Islet of Langerhans (tissue), 1 donor: ENCODE measurements around the gene KRTAP4-9.
"Not testable (repeated sequence)": the region's sequence is repeated elsewhere in the genome, so short reads cannot be mapped to it uniquely, and the experiment has no call there.

Source experiments
- FAIRE-seq: peaks from one replicate; lab custom pipeline; 2011; peaks lifted over from hg19 to GRCh38; lab: Jason Lieb, UNC

KRTAP4-9 gene

DNA sequence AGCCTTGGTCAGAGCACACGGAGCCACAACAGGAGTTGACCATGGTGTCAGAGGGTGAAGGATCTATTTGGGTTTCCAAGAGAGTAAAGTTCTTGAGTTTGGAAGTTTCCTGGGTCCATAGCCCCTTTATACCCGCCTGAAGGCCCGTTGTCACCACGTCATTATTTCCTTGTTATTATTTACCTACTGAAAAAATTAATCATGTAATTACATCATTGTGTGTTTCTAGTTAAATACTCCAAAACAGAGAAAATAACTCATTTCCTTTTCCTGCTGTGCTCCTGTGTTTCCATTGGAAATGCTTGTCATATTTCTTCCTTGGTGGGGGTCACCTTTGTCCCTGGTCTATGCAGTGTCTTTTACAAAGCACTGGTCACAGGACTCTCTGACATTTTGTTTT lies 7.1 kb upstream of the KRTAP4-9 start, which contains the start of gene KRTAP4-8:
KRTAP4-8 (minus strand) TSS at position 101 of the 400 bp plus-strand sequence; CDS start at position 43, 58 bp downstream.
- no peak for FAIRE-seq

DNA sequence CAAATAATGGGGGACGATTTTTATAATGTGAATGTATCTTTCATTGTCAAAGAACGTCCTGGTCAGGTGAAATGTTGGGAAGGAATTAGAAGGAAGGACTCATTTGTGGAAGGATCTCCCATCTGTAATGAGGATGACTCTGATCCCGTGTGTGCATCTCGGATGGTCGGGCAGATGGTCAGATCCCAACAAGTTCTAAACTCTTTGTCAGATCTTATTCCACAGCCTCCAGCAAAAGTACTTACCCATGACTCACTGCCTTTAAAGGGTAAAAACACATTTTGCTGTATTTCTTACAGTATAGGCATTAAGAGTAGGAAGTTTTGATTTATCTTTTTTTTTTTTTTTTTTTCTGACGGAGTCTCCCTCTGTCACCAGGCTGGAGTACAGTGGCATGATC lies 6.7 kb upstream of the KRTAP4-9 start:
- FAIRE-seq = no peak

DNA sequence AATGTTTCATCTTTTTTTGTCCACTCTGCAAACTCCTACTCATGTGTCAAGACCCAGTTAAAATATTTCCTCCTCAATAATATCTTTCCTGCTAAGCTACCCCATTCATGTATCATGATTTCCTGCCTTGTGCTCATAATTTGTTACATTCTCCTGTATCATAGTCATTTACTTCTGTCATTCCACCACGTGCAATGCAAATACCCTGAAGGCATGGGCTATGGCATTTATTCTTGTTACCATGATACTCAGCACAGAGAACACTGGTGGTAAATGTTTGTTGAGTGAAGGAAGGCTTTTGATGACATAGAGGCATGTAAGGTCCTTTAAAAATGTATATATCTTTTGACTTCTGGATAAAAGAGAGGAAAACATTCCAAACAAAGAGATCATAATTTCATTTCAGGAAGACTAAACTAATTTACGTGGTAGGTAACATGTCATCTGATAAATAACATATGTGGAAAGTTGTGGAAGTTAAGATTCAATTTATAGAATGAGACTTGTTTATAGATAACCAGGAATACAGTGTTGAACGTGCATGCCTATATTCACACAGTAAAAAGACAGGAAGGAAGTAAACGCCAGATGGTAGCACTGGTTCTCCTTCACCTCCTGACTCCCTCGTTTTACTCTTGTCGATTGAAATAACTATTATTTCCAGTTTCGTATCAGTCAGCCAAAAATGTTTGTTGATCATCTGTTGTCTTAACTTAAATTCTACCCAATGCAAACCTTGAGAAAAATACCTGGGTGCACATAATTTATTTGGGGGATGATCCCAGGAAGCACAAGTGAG lies 5.3 kb upstream of the KRTAP4-9 start:
- FAIRE-seq = not testable (repeated sequence)

DNA sequence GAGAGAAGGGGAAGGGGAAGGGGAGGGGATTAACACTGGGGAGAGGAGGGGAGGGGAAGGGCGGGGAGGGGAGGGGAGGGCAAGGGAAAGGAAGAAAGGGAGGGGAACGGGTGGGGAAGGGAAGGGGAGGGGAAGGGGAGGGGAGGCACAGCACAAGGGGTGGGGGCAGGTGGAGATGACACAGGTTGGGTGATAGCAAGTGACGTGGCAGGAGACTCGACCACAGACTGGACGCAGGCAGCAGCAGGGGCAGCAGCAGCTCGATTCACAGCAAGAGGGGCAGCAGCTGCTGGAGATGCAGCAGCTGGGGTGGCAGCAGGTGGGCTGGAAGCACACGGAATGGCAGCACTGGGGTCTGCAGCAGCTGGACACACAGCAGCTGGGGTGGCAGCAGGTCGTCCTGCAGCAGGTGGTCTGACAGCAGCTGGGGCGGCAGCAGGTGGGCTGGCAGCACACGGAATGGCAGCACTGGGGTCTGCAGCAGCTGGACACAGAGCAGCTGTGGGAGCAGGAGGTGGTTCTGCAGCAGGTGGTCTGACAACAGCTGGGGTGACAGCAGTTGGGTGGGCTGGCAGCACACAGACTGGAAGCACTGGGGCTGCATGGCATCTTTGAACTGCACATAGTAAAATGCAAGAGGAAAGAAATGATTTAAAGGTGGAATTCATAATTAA lies 3.5 kb upstream of the KRTAP4-9 start, which contains the start of gene KRTAP4-16:
KRTAP4-16 (minus strand) TSS at position 624 of the 674 bp plus-strand sequence; CDS start at position 624, 0 bp downstream.
- FAIRE-seq = no peak

DNA sequence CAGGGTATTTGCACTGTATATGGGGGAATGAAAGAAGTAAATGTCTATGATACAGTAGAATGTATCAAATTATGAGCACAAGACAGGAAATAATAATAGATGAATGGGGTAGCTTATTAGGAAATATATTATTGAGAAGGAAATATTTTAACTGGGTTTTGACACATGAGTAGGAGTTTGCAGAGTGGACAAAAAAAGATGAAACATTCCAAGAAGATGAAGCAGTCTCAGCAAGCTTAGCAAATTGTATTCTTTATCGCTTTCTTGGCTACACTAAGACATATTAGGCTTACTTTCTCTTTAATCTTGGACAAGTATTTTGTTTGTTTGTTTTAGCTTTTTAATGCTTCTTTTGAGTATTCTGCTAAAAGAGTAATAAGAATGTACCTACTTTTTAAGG lies 1.3 kb upstream of the KRTAP4-9 start:
- FAIRE-seq = no peak

DNA sequence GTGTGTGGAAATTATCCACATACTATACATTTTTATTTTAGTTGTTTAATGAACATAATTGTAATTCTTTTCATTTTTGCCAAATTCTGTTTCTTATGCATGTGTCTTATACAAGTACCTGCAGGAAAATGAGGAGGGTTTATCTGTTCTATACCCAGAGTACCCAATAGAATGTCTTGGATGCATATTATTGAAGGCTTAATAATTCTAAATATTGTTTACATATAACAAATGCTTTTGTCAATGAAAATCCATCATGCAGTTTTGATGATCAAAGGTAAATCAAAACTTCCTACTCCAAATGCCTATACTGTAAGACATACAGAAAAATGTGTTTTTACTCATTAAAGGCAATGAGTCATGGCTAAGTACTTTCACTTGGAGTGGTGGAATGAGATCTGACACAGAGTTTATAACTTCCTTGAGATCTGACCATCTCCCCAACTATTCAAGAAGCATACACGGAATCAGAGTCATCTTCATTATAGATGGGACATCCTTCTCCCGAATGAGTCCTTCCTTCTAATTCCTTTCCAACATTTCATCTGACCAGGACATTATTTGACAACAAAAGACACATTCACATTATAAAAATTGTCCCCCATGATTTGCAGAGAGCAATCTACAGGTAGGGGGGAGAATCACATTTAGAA lies 677 bp upstream of the KRTAP4-9 start:
- FAIRE-seq = not testable (repeated sequence)

DNA sequence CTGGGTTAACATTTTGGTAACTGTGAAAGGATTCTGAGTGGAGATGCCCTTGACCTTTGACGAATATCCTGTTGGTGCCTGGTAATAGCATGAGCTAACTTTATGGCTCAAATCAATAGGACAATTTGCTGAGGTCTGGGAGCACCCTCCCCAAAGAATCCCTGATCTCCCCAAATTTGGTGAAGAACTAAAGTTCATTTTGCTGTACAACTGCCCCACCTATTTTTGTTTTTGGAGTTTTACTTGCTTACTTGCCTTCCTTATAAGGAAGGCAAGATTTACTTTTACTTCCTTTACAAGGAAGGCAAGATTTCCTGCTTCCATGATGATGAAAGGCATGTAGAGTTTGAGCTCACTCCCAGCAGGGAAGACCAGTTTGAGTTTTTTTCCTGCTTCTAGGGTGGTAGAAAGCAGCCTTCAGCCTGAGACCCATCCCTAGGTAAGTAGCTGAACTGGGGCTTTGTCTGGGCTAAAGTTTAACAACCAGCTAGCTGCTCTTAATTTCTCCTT lies 2.8 kb downstream of the KRTAP4-9 start:
- FAIRE-seq = no peak

DNA sequence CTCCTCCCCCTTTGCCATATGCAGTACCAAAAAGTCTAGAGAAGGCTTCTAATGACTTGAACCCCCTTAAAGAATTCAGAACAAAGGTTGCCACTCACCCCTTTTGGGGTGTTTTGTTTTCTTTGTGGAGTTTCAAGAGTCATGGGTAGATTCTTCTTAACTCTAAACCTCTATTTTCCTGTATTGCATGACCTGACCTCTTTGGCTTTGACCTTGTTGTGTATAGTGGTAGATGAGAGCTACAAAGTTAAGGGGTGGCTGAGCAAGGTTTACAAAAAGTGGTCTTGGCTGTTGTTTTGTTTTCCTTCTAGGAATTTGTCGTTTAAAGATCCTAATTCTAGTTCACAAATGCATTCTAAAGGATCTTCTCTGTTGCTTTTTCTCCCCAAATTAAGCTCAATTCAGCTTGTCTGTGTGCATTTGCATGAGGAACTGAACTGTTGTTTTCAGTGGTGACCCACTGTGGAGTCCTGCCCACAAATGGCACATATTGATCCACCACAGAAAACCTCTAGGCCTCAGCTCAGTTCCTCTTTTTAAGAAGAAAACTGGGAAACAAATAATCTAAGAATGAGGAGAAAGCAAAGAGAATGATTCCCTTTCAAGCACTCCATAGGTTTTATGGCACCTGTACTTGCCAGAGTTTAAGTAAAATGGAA lies 3.7 kb downstream of the KRTAP4-9 start:
- FAIRE-seq = not testable (repeated sequence)

DNA sequence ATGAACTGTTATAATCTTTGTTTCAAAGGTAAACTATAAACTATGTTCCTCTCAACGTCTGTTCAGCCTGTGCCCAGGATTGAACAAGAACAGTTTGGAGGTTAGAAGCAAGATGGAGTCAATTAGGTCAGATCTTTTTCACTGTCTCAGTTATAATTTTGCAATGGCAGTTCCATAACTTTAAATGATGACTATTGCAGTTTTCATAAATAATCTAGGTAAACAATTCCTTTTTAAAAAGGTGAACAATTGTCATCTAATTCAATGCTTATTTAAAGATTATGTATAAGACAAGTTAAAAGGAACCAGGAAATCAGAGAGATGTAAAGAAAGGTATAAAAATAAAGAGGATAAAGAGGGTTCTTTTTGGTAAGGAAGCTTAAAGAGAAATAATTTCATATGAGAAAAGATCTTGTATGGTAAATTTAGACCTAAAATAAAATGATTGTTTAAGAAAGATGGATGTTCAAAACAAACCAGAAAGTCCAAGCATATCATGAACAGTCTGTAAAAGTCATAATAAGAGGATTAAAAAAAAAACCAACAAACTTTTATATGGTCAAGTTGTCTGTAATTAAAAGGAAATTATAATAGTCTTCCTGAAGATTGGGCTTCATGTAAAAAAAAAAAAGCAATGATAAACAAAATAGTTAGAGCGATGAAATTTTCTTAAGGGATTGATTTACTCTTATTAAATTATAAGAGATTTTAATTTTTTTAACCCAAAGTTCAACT lies 6.1 kb downstream of the KRTAP4-9 start:
- FAIRE-seq = peak; percentile 43

DNA sequence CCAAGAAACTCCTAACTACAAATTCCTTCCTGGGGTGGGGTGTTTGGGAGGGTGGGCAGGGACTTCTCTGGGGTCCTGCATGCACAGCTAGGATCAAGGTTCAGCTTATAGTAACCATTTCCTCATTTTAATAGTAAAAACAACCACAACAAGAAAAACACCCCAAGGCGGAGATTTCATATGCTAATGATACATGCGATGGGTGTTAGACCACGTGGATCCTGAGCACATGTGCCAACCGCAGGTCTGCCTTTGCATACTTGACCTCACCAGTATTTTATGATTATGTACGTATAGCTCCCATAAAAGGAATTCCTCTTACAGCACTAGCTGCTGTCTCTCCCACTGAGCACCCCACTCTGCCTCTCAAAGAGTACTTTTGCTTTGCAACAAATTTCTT lies 11.1 kb downstream of the KRTAP4-9 start:
- FAIRE-seq = no peak

DNA sequence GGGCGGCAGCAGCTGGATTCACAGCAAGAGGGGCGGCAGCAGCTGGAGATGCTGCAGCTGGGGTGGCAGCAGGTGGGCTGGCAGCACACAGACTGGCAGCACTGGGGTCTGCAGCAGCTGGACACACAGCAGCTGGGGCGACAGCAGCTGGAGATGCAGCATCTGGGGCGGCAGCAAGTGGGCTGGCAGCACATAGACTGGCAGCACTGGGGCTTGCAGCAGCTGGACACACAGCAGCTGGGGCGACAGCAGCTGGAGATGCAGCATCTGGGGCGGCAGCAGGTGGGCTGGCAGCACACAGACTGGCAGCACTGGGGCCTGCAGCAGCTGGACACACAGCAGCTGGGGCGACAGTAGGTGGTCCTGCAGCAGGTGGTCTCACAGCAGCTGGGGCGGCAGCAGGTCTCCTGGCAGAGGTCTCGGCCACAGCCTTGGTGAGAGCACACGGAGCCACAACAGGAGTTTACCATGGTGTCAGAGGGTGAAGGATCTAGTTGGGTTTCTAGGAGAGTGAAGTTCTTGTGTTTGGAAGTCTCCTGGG lies 12.7 kb downstream of the KRTAP4-9 start, which contains the start of gene KRTAP4-11:
KRTAP4-11 (minus strand) TSS at position 528 of the 541 bp plus-strand sequence; CDS start at position 470, 58 bp downstream.
- not testable (repeated sequence) for FAIRE-seq

DNA sequence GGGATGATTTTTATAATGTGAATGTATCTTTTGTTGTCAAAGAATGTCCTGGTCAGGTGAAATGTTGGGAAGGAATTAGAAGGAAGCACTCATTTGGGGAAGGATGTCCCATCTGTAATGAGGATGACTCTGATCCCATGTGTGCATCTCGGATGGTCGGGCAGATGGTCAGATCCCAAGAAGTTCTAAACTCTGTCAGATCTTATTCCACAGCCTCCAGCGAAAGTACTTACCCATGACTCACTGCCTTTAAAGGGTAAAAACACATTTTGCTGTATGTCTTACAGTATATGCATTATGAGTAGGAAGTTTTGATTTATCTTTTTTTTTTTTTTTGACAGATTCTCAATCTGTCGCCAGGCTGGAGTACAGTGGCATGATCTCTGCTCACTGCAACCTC lies 13.5 kb downstream of the KRTAP4-9 start:
- no peak for FAIRE-seq

DNA sequence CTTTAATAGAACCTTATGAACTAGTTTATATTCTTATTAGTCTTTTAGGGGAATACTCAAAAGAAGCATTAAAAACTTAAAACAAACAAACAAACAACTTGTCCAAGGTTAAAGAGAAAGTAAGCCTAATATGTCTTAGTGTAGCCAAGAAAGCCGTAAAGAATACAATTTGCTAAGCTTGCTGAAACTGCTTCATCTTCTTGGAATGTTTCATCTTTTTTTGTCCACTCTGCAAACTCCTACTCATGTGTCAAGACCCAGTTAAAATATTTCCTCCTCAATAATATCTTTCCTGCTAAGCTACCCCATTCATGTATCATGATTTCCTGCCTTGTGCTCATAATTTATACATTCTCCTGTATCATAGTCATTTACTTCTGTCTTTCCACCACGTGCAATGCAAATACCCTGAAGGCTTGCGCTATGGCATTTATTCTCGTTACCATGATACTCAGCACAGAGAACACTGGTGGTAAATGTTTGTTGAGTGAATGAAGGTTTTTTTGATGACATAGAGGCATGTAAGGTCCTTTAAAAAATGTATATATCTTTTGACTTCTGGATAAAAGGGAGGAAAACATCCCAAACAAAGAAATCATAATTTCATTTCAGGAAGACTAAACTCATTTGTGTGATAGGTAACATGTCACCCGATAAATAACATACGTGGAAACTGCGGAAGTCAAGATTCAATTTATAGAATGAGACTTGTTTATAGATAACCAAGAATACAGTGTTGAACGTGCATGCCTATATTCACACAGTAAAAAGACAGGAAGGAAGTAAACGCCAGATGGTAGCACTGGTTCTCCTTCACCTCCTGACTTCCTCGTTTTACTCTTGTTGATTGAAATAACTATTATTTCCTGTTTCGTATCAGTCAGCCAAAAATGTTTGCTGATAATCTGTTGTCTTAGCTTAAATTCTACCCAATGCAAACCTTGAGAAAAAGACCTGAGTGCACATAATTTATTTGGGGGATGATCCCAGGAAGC lies 14.8 kb downstream of the KRTAP4-9 start:
- FAIRE-seq = not testable (repeated sequence)

DNA sequence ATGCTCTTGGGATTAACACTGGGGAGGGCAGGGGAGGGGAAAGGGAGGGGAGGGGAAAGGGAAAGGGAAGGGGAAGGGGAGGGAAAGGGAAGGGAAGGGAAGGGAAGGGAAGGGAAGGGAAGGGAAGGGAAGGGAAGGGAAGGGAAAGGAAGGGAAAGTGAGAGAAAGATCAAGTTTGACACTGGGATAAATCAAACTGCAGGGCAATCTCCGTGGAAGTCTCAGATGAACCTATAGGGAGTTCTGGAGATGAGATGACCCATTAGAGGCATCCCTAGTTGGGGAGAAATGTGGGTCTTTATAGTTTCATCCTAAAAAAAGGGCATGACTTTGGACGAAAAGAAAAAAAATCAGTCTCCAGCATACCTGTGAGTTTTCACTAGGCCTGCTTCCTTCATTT lies 16.6 kb downstream of the KRTAP4-9 start:
- FAIRE-seq = no peak

DNA sequence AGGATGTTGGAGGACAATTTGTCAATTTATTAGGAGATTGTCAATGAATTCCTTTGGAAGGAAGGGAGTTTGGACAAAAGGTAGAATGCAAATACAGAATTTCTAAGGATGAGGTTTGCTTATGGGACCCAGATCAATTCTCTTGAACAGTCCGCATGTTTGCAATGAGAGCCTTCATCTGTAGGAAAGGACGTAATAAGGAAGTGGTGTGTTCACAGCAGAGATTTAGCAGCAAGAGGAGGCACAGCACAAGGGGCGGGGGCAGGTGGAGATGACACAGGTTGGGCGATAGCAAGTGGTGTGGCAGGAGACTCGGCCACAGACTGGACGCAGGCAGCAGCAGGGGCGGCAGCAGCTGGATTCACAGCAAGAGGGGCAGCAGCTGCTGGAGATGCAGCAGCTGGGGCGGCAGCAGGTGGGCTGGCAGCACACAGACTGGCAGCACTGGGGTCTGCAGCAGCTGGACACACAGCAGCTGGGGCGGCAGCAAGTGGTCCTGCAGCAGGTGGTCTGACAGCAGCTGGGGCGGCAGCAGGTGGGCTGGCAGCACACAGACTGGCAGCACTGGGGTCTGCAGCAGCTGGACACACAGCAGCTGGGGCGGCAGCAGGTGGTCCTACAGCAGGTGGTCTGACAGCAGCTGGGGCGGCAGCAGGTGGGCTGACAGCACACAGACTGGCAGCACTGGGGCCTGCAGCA lies 18.3 kb downstream of the KRTAP4-9 start:
- FAIRE-seq = not testable (repeated sequence)

DNA sequence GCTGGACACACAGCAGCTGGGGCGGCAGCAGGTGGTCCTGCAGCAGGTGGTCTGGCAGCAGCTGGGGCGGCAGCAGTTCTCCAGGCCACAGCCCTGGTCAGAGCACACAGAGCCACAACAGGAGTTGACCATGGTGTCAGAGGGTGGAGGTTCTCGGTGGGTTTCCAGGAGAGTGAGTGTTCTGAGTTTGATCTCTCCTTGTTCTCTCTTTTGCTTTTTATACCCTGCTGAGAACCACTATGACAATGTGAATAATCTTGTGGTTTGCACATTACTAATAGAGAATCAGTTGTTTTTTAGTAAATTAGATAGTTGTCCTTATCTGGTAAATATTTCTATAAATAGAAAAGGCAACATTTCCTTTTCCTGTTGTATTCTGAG lies 18.8 kb downstream of the KRTAP4-9 start, which contains the start of gene KRTAP4-12:
KRTAP4-12 (minus strand) TSS at position 192 of the 381 bp plus-strand sequence; CDS start at position 132, 60 bp downstream.
- FAIRE-seq = not testable (repeated sequence)

DNA sequence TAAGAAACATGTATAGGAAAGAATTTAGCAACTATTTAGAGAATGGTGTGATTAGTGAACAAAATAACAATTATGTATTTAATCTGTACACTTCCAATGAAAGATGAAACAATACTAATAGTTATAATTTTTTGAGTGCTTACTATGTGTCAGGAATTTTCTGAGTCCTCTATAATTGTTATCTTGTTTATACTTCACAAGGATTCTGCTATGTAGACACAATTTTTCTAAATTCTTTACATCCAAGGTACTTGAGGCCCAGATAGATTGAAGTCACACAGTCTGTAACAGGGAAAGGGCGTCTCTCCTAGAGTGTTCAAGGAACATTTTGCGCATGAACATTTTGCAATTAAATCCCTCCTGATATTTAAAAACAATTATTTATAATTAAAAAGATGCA lies 19.9 kb downstream of the KRTAP4-9 start:
- no peak for FAIRE-seq

DNA sequence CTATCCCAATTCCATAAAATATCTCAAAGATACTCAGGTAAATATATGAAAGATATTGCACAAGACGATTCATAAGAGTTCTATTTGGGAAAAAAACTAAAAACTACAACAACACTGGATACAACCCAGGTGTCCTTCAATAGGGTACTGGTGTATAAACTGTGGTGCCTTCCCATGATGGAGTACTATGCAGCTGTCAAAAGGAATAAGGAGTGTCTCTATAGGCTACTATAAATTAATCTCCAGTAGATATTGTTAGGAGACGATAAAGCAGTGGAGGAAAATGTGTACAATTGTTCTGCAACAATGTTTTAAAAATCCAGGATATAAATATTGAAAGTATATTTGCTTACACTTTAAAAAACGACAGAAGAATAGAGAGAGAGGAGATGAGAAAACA lies 21.2 kb downstream of the KRTAP4-9 start:
- FAIRE-seq = no peak

DNA sequence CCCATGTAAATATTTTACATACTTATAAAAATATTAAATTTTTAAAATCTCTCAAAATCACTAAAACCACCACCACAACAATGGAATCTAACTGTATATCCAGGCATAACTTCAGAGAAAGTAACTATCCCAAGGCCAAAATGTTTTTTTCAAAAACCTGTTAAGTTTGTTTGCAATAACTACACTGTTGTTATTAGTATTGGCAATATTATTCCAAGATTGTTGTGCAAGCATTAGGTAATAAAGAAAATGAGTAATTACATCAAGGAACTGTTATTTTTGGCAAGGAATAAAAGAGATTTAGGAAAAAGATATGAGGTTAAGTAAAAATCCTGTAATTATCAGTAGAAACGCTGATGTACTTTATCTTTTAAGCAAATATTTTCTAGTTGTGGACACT lies 22.2 kb downstream of the KRTAP4-9 start:
- no peak for FAIRE-seq
